Smooth muscle cell (in vitro differentiated cells): ENCODE measurements around the gene LTBP1. TPM values are rescaled to one million over a fixed set of nuclear protein-coding genes. Genes with fewer than 3 reads are reported as not detected.

ENCODE experiments used
- DNase-seq: peaks from one replicate; lab custom pipeline; 2025; ENCODE audit not compliant: unreplicated experiment; lab: John Stamatoyannopoulos, UW
- H2AFZ ChIP-seq: fragments of 200-600 bp; sonication (generic); 2 replicates; pipeline ENCODE4 v1.6.0; 2016; ENCODE audit warnings: antibody characterized with exemption, low read depth, mild to moderate bottlenecking
- H3F3A ChIP-seq: fragments of 200-600 bp; sonication (generic); 2 replicates; pipeline ENCODE4 v1.6.0; 2017; ENCODE audit warnings: antibody characterized with exemption, low read depth
- H3K27ac ChIP-seq: fragments of 200-600 bp; sonication (generic); 2 replicates; pipeline ENCODE4 v1.5.1; 2016; ENCODE audit warnings: low read depth, mild to moderate bottlenecking
- H3K27me3 ChIP-seq: fragments of 200-600 bp; sonication (generic); 2 replicates; pipeline ENCODE4 v1.6.1; 2016; ENCODE audit warnings: low read depth, mild to moderate bottlenecking
- H3K36me3 ChIP-seq: fragments of 200-600 bp; sonication (generic); 2 replicates; pipeline ENCODE4 v1.5.1; 2016; ENCODE audit warnings: low read depth
- H3K4me1 ChIP-seq: fragments of 200-600 bp; sonication (generic); 2 replicates; pipeline ENCODE4 v1.5.1; 2016; ENCODE audit warnings: low read depth
- H3K4me2 ChIP-seq: fragments of 200-600 bp; sonication (generic); 2 replicates; pipeline ENCODE4 v1.6.0; 2016; ENCODE audit warnings: mild to moderate bottlenecking
- H3K4me3 ChIP-seq: fragments of 200-600 bp; sonication (generic); 2 replicates; pipeline ENCODE4 v1.5.1; 2016; ENCODE audit warnings: mild to moderate bottlenecking
- H3K79me2 ChIP-seq: fragments of 200-600 bp; sonication (generic); 2 replicates; pipeline ENCODE4 v1.6.0; 2016; ENCODE audit warnings: low read depth, mild to moderate bottlenecking
- H3K9ac ChIP-seq: fragments of 200-600 bp; sonication (generic); 2 replicates; pipeline ENCODE4 v1.6.0; 2016; ENCODE audit warnings: low read depth
- H3K9me3 ChIP-seq: fragments of 200-600 bp; sonication (generic); replicated peaks from 2 replicates; pipeline ENCODE4 v1.5.1; 2016; ENCODE audit warnings: low read depth
- H4K20me1 ChIP-seq: fragments of 200-600 bp; sonication (generic); 2 replicates; pipeline ENCODE4 v1.6.0; 2016; ENCODE audit warnings: low read depth
- WGBS: methylation state at CpG from one replicate; pipeline ENCODE4 v1.1.7; 2016; ENCODE audit warnings: low lambda C conversion rate; 5-methylcytosine and 5-hydroxymethylcytosine counted together
- polyA plus RNA-seq: library from polyadenylated mRNA; unstranded; fragments of >200 nt; fragmentation: Nextera tagmentation; extraction: Ambion mirVana; gene quantifications from 2 replicates; pipeline ENCODE4 v1.2.1, GENCODE V29; 2016
- total RNA-seq: library from RNA; depleted of rRNA; stranded (reverse); fragments of >200 nt; gene quantifications from 2 replicates; pipeline ENCODE4 v1.2.3, GENCODE V29; 2014
- TF ChIP-seq, protein P1 (sequence below): fragments of 200-600 bp; sonication (generic); IDR thresholded peaks from 2 replicates; pipeline ENCODE4 v1.5.1; 2017; ENCODE audit warnings: borderline replicate concordance, mild to moderate bottlenecking, antibody characterized with exemption; ENCODE audit not compliant: insufficient read depth, poor library complexity, severe bottlenecking

LTBP1 gene
- total and polyA plus RNA-seq, 2 experiments from 2014 or later: 146 to 250 TPM

DNA sequence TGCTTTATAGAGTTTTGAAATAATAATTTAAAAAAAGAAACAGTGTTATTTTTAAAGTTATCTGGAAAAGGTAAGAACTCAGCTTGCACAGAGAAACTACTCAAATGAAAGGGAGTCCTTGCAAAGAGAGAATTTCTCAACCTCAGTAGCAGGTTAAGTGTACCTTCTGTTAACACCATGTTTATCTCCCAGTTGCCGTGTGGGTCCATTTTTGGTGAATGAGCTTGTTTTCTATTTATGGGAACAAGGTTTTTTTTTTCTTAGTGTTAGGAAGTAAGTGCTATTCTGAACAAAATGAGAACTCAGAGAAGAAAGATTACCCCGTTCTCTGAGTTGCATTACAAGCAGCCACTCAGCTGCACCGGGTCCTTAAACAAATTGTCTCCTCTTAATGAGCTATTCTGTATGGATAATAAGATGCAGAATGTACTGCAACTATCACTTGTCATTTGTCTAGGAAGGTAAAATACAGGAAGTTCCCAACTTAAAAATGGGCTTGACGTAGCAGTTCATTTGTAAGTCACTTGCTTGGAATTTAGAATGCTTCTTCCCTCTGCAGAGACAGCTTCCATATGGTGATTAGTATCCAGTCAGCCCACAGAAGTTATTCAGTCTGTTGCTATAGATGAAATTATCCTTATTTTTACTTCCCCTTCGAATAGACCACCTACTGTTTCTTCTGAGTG, 74.9 kb downstream of the LTBP1 start:
- H3K4me3 ChIP-seq: no peak overlapping the region
- DNase-seq: no peak
- H2AFZ ChIP-seq: peak overlapping the region; percentile 46
- no peaks in the 10 kb centered on the region for H3K27me3 ChIP-seq
- WGBS: 32% methylated on average over 5 of the region's 5 CpGs
- H3K36me3 ChIP-seq: no peaks in the 10 kb centered on the region
- peaks cover 18% of the 10 kb centered on the region for H3F3A ChIP-seq
- H3K79me2 ChIP-seq: no peaks in the 10 kb centered on the region
- H3K4me2 ChIP-seq: peak overlapping the region; percentile 73
- H4K20me1 ChIP-seq: no peaks in the 10 kb centered on the region
- H3K9me3 ChIP-seq: no peaks in the 10 kb centered on the region
- H3K4me1 ChIP-seq: peaks cover 16% of the 10 kb centered on the region
- peak overlapping the region; percentile 89 for H3K27ac ChIP-seq
- peak overlapping the region; percentile 42 for H3K9ac ChIP-seq
- TF ChIP-seq, protein P1, sequence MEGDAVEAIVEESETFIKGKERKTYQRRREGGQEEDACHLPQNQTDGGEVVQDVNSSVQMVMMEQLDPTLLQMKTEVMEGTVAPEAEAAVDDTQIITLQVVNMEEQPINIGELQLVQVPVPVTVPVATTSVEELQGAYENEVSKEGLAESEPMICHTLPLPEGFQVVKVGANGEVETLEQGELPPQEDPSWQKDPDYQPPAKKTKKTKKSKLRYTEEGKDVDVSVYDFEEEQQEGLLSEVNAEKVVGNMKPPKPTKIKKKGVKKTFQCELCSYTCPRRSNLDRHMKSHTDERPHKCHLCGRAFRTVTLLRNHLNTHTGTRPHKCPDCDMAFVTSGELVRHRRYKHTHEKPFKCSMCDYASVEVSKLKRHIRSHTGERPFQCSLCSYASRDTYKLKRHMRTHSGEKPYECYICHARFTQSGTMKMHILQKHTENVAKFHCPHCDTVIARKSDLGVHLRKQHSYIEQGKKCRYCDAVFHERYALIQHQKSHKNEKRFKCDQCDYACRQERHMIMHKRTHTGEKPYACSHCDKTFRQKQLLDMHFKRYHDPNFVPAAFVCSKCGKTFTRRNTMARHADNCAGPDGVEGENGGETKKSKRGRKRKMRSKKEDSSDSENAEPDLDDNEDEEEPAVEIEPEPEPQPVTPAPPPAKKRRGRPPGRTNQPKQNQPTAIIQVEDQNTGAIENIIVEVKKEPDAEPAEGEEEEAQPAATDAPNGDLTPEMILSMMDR: no peak

- no peak for DNase-seq
- Histone ChIP-seq H3K4me3 (no peak overlapping the region), H3K27me3 (no peaks in the 10 kb centered on the region), H3K9ac (peak overlapping the region; percentile 42), H4K20me1 (no peaks in the 10 kb centered on the region), H3K36me3 (no peaks in the 10 kb centered on the region), H3K79me2 (no peaks in the 10 kb centered on the region), H2AFZ (no peak overlapping the region), H3K4me1 (peaks cover 16% of the 10 kb centered on the region), H3K9me3 (no peaks in the 10 kb centered on the region), H3F3A (peaks cover 18% of the 10 kb centered on the region), H3K4me2 (peak overlapping the region; percentile 73), H3K27ac (peak overlapping the region; percentile 89)
- TF ChIP-seq, protein P1: no peak
- WGBS: 82% methylated on average over 2 of the region's 2 CpGs
These were observed 75.7 kb downstream of the LTBP1 start for GRCh38 chr2:33022395-33022985.

- peaks cover 16% of the 10 kb centered on the region for H3K4me1 ChIP-seq
- no peak for DNase-seq
- no peak overlapping the region for H2AFZ ChIP-seq
- H3K4me3 ChIP-seq: no peak overlapping the region
- TF ChIP-seq, protein P1: no peak
- H3F3A ChIP-seq: peaks cover 18% of the 10 kb centered on the region
- no peaks in the 10 kb centered on the region for H4K20me1 ChIP-seq
- peak overlapping the region; percentile 89 for H3K27ac ChIP-seq
- H3K4me2 ChIP-seq: peak overlapping the region; percentile 34
- WGBS: 28% methylated on average over 6 of the region's 6 CpGs
- H3K27me3 ChIP-seq: no peaks in the 10 kb centered on the region
- no peaks in the 10 kb centered on the region for H3K79me2 ChIP-seq
- H3K9me3 ChIP-seq: no peaks in the 10 kb centered on the region
- peak overlapping the region; percentile 42 for H3K9ac ChIP-seq
- no peaks in the 10 kb centered on the region for H3K36me3 ChIP-seq
These were observed 76.4 kb downstream of the LTBP1 start for GRCh38 chr2:33022989-33023727.
